ENCODE data around the gene ADAM30. TPM values are rescaled to one million over a fixed set of nuclear protein-coding genes. Genes with fewer than 3 reads are reported as not detected.

ADAM30 gene
- total RNA-seq, 2 experiments from 2014 or later, result not detected

GRCh38 chr1:119884711-119885110 lies 11.6 kb downstream of the ADAM30 start:
- H3K4me2 ChIP-seq (ENCODE audit: low read length), result no peak overlapping the region
- H3K79me2 ChIP-seq (ENCODE audit: insufficient read depth, low read depth, low read length), result no peaks in the 10 kb centered on the region
- no peak overlapping the region for H3K27ac ChIP-seq (ENCODE audit: low read depth, low read length, poor library complexity, severe bottlenecking)
- H3K36me3 ChIP-seq (ENCODE audit: insufficient read depth, low read length), result no peaks in the 10 kb centered on the region
- TF ChIP-seq, protein P1, sequence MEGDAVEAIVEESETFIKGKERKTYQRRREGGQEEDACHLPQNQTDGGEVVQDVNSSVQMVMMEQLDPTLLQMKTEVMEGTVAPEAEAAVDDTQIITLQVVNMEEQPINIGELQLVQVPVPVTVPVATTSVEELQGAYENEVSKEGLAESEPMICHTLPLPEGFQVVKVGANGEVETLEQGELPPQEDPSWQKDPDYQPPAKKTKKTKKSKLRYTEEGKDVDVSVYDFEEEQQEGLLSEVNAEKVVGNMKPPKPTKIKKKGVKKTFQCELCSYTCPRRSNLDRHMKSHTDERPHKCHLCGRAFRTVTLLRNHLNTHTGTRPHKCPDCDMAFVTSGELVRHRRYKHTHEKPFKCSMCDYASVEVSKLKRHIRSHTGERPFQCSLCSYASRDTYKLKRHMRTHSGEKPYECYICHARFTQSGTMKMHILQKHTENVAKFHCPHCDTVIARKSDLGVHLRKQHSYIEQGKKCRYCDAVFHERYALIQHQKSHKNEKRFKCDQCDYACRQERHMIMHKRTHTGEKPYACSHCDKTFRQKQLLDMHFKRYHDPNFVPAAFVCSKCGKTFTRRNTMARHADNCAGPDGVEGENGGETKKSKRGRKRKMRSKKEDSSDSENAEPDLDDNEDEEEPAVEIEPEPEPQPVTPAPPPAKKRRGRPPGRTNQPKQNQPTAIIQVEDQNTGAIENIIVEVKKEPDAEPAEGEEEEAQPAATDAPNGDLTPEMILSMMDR (conservative IDR thresholded peaks at IDR 0.05; ENCODE audit: low read length), result no peak
- TF ChIP-seq EZH2phosphoT487 (IDR thresholded peaks at IDR 0.05; ENCODE audit: borderline replicate concordance, low read depth, low read length), result no peak
- H3K4me1 ChIP-seq (ENCODE audit: insufficient read depth, low read length, poor library complexity, severe bottlenecking), result no peaks in the 10 kb centered on the region
- BruUV-seq (replicated peaks), result no TSS peak
- H3K9me2 ChIP-seq (ENCODE audit: insufficient read depth, low read length), result no peaks in the 10 kb centered on the region
- no peaks in the 10 kb centered on the region for H4K20me1 ChIP-seq (ENCODE audit: insufficient read depth, low read length)
- POLR2A ChIA-PET, result no interaction called here
- intact Hi-C loops (cut with micrococcal nuclease; ENCODE audit: unreplicated experiment), result no loop called here
- peaks cover 4% of the 10 kb centered on the region; the same call in 1 of the 2 replicates for H3K9me3 ChIP-seq (ENCODE audit: low read length)
- CTCF ChIA-PET (ENCODE audit: unreplicated experiment), result no interaction called here
- H3K4me3 ChIP-seq (ENCODE audit: low read depth, low read length, poor library complexity, severe bottlenecking), result no peak overlapping the region
- no peak overlapping the region for H2AFZ ChIP-seq (ENCODE audit: low read length)
- no peak for DNase-seq (ENCODE audit: low spot score)

GRCh38 chr1:119883826-119884225 lies 12.5 kb downstream of the ADAM30 start:
- CTCF ChIA-PET (ENCODE audit: unreplicated experiment), result no interaction called here
- Histone ChIP-seq H3K27ac (ENCODE audit: low read depth, low read length, poor library complexity, severe bottlenecking) (no peak overlapping the region), H3K36me3 (ENCODE audit: insufficient read depth, low read length) (no peaks in the 10 kb centered on the region), H4K20me1 (ENCODE audit: insufficient read depth, low read length) (no peaks in the 10 kb centered on the region), H3K4me2 (ENCODE audit: low read length) (no peak overlapping the region), H2AFZ (ENCODE audit: low read length) (no peak overlapping the region), H3K4me3 (ENCODE audit: low read depth, low read length, poor library complexity, severe bottlenecking) (no peak overlapping the region), H3K9me3 (ENCODE audit: low read length) (peaks cover 2% of the 10 kb centered on the region; the same call in 1 of the 2 replicates), H3K9me2 (ENCODE audit: insufficient read depth, low read length) (no peaks in the 10 kb centered on the region), H3K79me2 (ENCODE audit: insufficient read depth, low read depth, low read length) (no peaks in the 10 kb centered on the region), H3K4me1 (ENCODE audit: insufficient read depth, low read length, poor library complexity, severe bottlenecking) (no peaks in the 10 kb centered on the region)
- no peak for DNase-seq (ENCODE audit: low spot score)
- intact Hi-C loops (cut with micrococcal nuclease; ENCODE audit: unreplicated experiment), result no loop called here
- BruUV-seq (replicated peaks), result no TSS peak
- POLR2A ChIA-PET, result no interaction called here
- TF ChIP-seq, protein P1 (conservative IDR thresholded peaks at IDR 0.05; ENCODE audit: low read length), result no peak
- TF ChIP-seq EZH2phosphoT487 (IDR thresholded peaks at IDR 0.05; ENCODE audit: borderline replicate concordance, low read depth, low read length), result no peak

DNA sequence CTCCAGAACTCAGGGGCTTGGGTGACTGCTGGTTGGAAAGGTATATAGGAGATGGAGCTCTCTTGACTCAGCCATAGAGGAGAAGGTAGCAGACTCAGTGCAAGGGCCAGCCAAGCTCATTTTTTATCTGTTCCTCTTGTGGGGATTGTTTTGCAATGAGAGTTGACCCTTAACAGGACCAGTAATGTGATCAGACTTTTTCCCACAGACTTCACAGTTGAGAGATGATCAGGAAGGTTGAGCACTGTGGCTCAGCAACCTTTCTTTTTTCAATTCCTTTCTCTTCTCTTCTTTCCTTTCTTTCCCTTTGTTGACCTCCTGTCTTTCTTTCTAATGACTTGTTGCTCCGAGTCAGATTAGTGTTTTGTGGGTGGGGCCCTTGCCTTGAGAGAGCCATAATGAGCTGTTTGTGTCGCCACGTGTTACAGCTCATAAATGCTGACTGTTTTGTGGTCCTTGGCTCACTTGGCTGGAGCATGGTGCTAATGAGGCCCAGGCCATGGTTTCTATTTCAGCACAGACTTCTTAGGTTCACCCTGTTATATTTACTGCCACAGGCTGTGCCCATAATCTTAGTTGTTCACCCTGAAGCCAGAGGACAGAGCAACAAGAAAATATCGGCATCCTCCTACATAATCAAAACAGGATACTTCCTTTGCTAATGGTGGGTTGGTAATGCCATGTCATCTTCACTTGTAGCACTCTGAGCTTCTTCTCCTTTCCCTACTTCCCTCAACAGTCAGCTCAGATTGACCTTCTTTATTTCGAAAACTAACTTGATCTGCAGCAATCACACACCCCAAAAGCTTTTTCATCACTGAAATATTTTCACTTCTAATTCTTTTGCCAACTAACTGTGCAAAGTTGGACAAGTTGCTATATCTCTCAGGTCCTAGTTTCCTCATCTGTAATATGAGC lies 13.9 kb downstream of the ADAM30 start:
- no peaks in the 10 kb centered on the region for H4K20me1 ChIP-seq (ENCODE audit: insufficient read depth, low read length)
- no peaks in the 10 kb centered on the region for H3K36me3 ChIP-seq (ENCODE audit: insufficient read depth, low read length)
- no peaks in the 10 kb centered on the region for H3K4me1 ChIP-seq (ENCODE audit: insufficient read depth, low read length, poor library complexity, severe bottlenecking)
- no peaks in the 10 kb centered on the region for H3K79me2 ChIP-seq (ENCODE audit: insufficient read depth, low read depth, low read length)
- no peak overlapping the region for H2AFZ ChIP-seq (ENCODE audit: low read length)
- H3K27ac ChIP-seq (ENCODE audit: low read depth, low read length, poor library complexity, severe bottlenecking), result no peak overlapping the region
- CTCF ChIA-PET (ENCODE audit: unreplicated experiment), result no interaction called here
- no peak for DNase-seq (ENCODE audit: low spot score)
- no TSS peak for BruUV-seq (replicated peaks)
- H3K9me2 ChIP-seq (ENCODE audit: insufficient read depth, low read length), result no peaks in the 10 kb centered on the region
- POLR2A ChIA-PET, result interaction anchor here (1.3 kb wide), 1 partner anchor 11 kb away, joined by 3 read pairs; no protein-coding TSS in a partner anchor
- H3K4me2 ChIP-seq (ENCODE audit: low read length), result no peak overlapping the region
- H3K9me3 ChIP-seq (ENCODE audit: low read length), result no peaks in the 10 kb centered on the region
- intact Hi-C loops (cut with micrococcal nuclease; ENCODE audit: unreplicated experiment), result no loop called here
- H3K4me3 ChIP-seq (ENCODE audit: low read depth, low read length, poor library complexity, severe bottlenecking), result no peak overlapping the region
- no peak for TF ChIP-seq EZH2phosphoT487 (IDR thresholded peaks at IDR 0.05; ENCODE audit: borderline replicate concordance, low read depth, low read length)
- TF ChIP-seq, protein P1 (conservative IDR thresholded peaks at IDR 0.05; ENCODE audit: low read length), result no peak
